ENCODE results near the gene GRHL1. TPM values are rescaled to one million over a fixed set of nuclear protein-coding genes. Genes with fewer than 3 reads are reported as not detected.
A peak's percentile ranks its signal among the peaks of the same experiment; 100 is the strongest.

GRHL1 gene
- total and polyA plus RNA-seq, 3 donors from 2014 or later = 4.6 to 8.3 (median 8.0) TPM

DNA sequence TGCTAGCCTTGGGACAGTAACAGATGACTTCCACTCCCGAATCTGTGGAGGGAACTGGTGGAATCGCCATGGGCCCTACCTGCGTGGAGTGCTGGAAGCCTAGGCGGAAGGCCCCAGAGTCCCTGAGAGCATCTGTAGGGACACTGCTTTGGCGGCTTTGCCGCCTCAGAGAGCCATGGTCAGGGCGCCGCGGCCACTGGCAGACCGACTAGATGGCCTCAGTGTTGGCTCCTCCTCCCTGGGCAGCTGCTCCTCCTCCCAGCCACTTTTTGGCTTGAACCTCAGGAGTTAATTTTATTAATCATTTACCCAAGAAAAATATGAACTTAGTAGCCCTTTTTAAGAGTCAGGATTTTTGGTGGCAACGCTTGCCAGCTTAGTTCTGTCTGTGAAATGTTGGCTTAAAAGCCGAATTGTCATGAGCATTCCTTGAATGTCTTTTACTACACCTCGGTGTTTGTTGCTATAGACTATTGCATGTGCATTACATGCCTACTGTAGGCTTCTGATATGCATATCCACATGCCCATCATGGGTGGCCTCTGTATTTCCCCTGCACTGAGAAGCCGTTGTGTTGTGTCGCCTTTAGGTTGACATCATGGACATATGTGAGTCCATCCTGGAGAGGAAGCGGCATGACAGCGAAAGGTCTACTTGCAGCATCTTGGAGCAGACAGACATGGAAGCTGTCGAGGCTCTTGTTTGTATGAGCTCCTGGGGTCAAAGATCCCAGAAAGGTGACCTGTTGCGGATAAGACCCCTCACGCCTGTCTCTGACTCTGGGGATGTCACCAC lies 94.3 kb downstream of the GRHL1 start:
- no peak for DNase-seq
- Histone ChIP-seq H3K36me3 (ENCODE audit: low read depth, missing control alignments) (no peaks in the 10 kb centered on the region), H3K27me3 (no peaks in the 10 kb centered on the region), H3K4me1 (peaks cover 24% of the 10 kb centered on the region), H3K4me3 (peak overlapping the region; percentile 12 to 69), H3K27ac (peak overlapping the region; percentile 80 to 97), H3K9me3 (no peaks in the 10 kb centered on the region)
- intact Hi-C loops (cut with DNase I; ENCODE audit: low total_unique reads) = loop anchor here (10.0 kb wide), 1 partner anchor 61 kb away; no protein-coding TSS in a partner anchor
- no peak for TF ChIP-seq POLR2A (IDR thresholded peaks at IDR 0.05)
- TF ChIP-seq, protein P1, sequence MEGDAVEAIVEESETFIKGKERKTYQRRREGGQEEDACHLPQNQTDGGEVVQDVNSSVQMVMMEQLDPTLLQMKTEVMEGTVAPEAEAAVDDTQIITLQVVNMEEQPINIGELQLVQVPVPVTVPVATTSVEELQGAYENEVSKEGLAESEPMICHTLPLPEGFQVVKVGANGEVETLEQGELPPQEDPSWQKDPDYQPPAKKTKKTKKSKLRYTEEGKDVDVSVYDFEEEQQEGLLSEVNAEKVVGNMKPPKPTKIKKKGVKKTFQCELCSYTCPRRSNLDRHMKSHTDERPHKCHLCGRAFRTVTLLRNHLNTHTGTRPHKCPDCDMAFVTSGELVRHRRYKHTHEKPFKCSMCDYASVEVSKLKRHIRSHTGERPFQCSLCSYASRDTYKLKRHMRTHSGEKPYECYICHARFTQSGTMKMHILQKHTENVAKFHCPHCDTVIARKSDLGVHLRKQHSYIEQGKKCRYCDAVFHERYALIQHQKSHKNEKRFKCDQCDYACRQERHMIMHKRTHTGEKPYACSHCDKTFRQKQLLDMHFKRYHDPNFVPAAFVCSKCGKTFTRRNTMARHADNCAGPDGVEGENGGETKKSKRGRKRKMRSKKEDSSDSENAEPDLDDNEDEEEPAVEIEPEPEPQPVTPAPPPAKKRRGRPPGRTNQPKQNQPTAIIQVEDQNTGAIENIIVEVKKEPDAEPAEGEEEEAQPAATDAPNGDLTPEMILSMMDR (IDR thresholded peaks at IDR 0.05) = no peak
- 53 to 60% methylated on average over 18 to 20 of the region's 20 CpGs for WGBS, 2 donors

DNA sequence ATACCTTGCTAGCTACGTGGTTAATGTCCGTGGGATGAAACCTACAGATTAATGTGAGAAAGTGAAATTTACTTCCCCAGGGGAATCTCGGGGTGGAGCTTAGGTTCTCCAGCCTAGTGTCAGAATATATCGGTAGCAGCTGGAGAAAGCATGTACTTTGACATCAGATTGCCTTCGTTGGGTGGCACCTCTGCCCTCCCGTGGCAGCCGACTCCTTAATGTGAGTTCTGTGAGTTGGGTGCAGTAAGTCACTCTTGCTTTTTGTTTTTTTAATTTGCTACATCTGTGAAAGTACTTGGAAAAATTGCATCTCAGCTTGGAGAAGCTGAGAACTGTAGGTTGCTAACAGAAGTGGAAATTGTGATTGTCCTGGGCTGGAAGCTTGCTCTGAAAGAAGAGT lies 95.4 kb downstream of the GRHL1 start:
- Histone ChIP-seq H3K9me3 (no peaks in the 10 kb centered on the region), H3K27ac (no peak overlapping the region), H3K36me3 (ENCODE audit: low read depth, missing control alignments) (no peaks in the 10 kb centered on the region), H3K4me1 (peaks cover 20% of the 10 kb centered on the region), H3K4me3 (no peak overlapping the region), H3K27me3 (no peaks in the 10 kb centered on the region)
- TF ChIP-seq, protein P1 (IDR thresholded peaks at IDR 0.05) = no peak
- no peak for TF ChIP-seq POLR2A (IDR thresholded peaks at IDR 0.05)
- WGBS, 2 donors = 32 to 49% methylated on average over 7 of the region's 7 CpGs
- intact Hi-C loops (cut with DNase I; ENCODE audit: low total_unique reads) = loop anchor here (10.0 kb wide), 1 partner anchor 62 kb away; no protein-coding TSS in a partner anchor
- DNase-seq = no peak

DNA sequence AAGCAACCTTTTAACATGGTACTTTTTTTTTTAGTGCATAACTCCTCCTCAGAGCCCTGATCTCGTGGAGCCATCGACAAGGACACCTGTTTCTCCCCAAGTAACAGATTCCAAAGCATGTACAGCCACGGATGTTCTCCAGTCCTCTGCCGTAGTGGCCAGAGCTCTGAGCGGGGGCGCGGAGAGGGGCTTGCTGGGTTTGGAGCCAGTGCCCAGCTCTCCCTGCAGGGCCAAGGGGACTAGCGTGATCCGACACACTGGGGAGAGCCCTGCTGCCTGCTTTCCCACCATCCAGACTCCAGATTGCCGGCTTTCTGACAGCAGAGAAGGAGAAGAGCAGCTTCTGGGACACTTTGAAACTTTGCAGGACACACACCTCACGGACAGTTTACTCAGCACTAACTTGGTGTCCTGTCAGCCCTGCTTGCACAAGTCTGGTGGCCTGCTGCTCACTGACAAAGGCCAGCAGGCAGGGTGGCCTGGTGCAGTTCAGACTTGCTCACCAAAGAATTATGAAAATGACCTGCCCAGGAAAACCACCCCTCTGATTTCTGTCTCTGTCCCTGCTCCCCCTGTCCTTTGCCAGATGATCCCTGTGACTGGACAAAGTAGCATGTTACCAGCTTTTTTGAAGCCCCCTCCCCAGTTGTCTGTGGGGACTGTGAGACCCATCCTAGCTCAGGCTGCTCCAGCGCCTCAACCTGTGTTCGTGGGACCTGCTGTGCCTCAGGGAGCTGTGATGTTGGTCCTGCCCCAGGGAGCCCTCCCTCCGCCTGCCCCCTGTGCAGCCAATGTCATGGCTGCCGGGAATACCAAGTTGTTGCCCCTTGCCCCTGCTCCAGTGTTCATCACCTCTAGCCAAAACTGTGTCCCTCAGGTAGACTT lies 96.4 kb downstream of the GRHL1 start:
- DNase-seq = no peak
- intact Hi-C loops (cut with DNase I; ENCODE audit: low total_unique reads) = loop anchor here (10.0 kb wide), 1 partner anchor 63 kb away; no protein-coding TSS in a partner anchor
- Histone ChIP-seq H3K9me3 (no peaks in the 10 kb centered on the region), H3K27ac (no peak overlapping the region), H3K4me3 (no peak overlapping the region), H3K27me3 (no peaks in the 10 kb centered on the region), H3K36me3 (ENCODE audit: low read depth, missing control alignments) (no peaks in the 10 kb centered on the region), H3K4me1 (peaks cover 11% of the 10 kb centered on the region)
- TF ChIP-seq, protein P1 (IDR thresholded peaks at IDR 0.05) = no peak
- TF ChIP-seq POLR2A (IDR thresholded peaks at IDR 0.05) = no peak
- 82 to 86% methylated on average over 11 to 15 of the region's 15 CpGs for WGBS, 2 donors

DNA sequence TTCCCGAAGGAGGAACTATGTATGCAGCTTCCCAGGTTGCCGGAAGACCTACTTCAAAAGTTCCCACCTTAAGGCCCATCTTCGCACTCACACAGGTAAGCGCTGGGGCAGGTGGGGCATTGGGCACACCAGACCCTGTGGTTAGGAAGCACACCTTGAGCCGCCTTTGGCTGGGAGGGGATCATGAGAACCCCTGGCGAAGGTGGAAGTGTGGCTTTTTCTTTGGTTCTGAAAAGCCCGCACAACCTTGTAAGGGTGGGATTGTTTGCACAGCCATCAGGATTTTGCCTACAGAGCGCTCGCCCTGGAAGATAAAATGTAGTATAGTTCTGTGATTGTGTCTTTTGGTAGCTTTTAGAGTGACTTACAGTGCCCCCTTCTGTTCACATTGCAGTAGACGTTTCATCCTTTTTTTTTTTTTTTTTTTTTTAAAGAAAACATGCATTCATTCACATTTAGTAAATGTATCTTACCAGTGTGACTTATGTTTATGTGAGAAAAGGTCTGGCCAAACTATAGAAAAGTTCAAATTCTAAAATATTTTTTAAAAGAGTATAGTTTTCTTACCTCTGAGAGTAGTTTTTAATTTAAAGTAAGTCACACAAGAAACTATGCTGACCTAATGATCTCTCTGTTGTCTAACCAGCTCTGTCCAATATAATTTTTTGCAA lies 97.1 kb downstream of the GRHL1 start:
- 64 to 66% methylated on average over 10 of the region's 10 CpGs for WGBS, 2 donors
- Histone ChIP-seq H3K4me1 (peaks cover 11% of the 10 kb centered on the region), H3K27ac (no peak overlapping the region), H3K36me3 (ENCODE audit: low read depth, missing control alignments) (no peaks in the 10 kb centered on the region), H3K4me3 (no peak overlapping the region), H3K27me3 (no peaks in the 10 kb centered on the region), H3K9me3 (no peaks in the 10 kb centered on the region)
- intact Hi-C loops (cut with DNase I; ENCODE audit: low total_unique reads) = loop anchor here (10.0 kb wide), 1 partner anchor 64 kb away; no protein-coding TSS in a partner anchor
- no peak for DNase-seq
- no peak for TF ChIP-seq POLR2A (IDR thresholded peaks at IDR 0.05)
- TF ChIP-seq, protein P1 (IDR thresholded peaks at IDR 0.05) = peak in 2 of 3 experiments; percentile 24 to 59

Other genes with a start within 250 kb of the GRHL1 start
- gene TAF1B, start 108.2 kb upstream of the GRHL1 start, total RNA-seq = 10 to 100 TPM; 22.0 TPM
- 13.3 TPM for gene TAF1B, start 108.2 kb upstream of the GRHL1 start, polyA plus RNA-seq (ENCODE audit: insufficient read depth, low read depth, low replicate concordance)
- 10 to 100 TPM; 55.0 to 55.3 TPM for gene KLF11, start 91.9 kb downstream of the GRHL1 start, total RNA-seq
- 72.2 TPM for gene KLF11, start 91.9 kb downstream of the GRHL1 start, polyA plus RNA-seq (ENCODE audit: insufficient read depth, low read depth, low replicate concordance)
- 1 to 10 TPM; 3.7 to 4.3 TPM for gene CYS1, start 128.7 kb downstream of the GRHL1 start, total RNA-seq
- gene CYS1, start 128.7 kb downstream of the GRHL1 start, polyA plus RNA-seq (ENCODE audit: insufficient read depth, low read depth, low replicate concordance) = 5.5 TPM
- gene RRM2, start 171.0 kb downstream of the GRHL1 start, total RNA-seq = 10 to 100 TPM in 1 of 2 donors, 1 to 10 TPM in 1; 7.2 to 18.1 TPM
- 14.9 TPM for gene RRM2, start 171.0 kb downstream of the GRHL1 start, polyA plus RNA-seq (ENCODE audit: insufficient read depth, low read depth, low replicate concordance)

Data from testis (tissue), 3 donors.